Hepatocyte (in vitro differentiated cells): Measurements from ENCODE around the gene MUC15. TPM values are rescaled to one million over a fixed set of nuclear protein-coding genes. Genes with fewer than 3 reads are reported as not detected.

Source experiments
- DNase-seq: peaks from one replicate; pipeline ENCODE4 v3.0.0-alpha.2; 2016; ENCODE audit warnings: low spot score
- H2AFZ ChIP-seq: fragments of 200-600 bp; sonication (generic); 2 replicates; pipeline ENCODE4 v1.6.0; 2016; ENCODE audit warnings: antibody characterized with exemption, mild to moderate bottlenecking
- H3K27ac ChIP-seq: fragments of 200-600 bp; sonication (generic); 2 replicates; pipeline ENCODE4 v1.5.1; 2016; ENCODE audit warnings: mild to moderate bottlenecking
- H3K27me3 ChIP-seq: fragments of 200-600 bp; sonication (generic); 2 replicates; pipeline ENCODE4 v1.6.1; 2016
- H3K36me3 ChIP-seq: fragments of 200-600 bp; sonication (generic); replicated peaks from 2 replicates; pipeline ENCODE4 v1.5.1; 2016; ENCODE audit warnings: low read depth; ENCODE audit not compliant: insufficient read depth
- H3K4me1 ChIP-seq: fragments of 200-600 bp; sonication (generic); 2 replicates; pipeline ENCODE4 v1.5.1; 2016; ENCODE audit warnings: mild to moderate bottlenecking, moderate library complexity; ENCODE audit not compliant: insufficient read depth
- H3K4me2 ChIP-seq: fragments of 200-600 bp; sonication (generic); 2 replicates; pipeline ENCODE4 v1.6.0; 2016
- H3K4me3 ChIP-seq: fragments of 200-600 bp; sonication (generic); 2 replicates; pipeline ENCODE4 v1.5.1; 2016; ENCODE audit warnings: mild to moderate bottlenecking
- H3K79me2 ChIP-seq: fragments of 200-600 bp; sonication (generic); 2 replicates; pipeline ENCODE4 v1.6.0; 2017; ENCODE audit warnings: mild to moderate bottlenecking
- H3K9me2 ChIP-seq: fragments of 200-600 bp; sonication (generic); replicated peaks from 2 replicates; pipeline ENCODE4 v1.6.0; 2017; ENCODE audit warnings: mild to moderate bottlenecking; ENCODE audit not compliant: insufficient read depth
- H3K9me3 ChIP-seq: fragments of 200-600 bp; sonication (generic); 2 replicates; pipeline ENCODE4 v1.5.1; 2016; ENCODE audit warnings: low read depth, mild to moderate bottlenecking
- H4K20me1 ChIP-seq: fragments of 200-600 bp; sonication (generic); 2 replicates; pipeline ENCODE4 v1.6.0; 2016; ENCODE audit warnings: mild to moderate bottlenecking; ENCODE audit not compliant: insufficient read depth, poor library complexity, severe bottlenecking
- EZH2 ChIP-seq: fragments of 200-600 bp; sonication (generic); IDR thresholded peaks from 2 replicates; pipeline ENCODE4 v1.6.1; 2016; ENCODE audit warnings: antibody characterized with exemption, mild to moderate bottlenecking, borderline replicate concordance
- EZH2phosphoT487 ChIP-seq: fragments of 200-600 bp; sonication (generic); IDR thresholded peaks from one replicate; pipeline ENCODE4 v1.6.1; 2018; ENCODE audit warnings: antibody characterized with exemption, mild to moderate bottlenecking, low read depth, moderate library complexity; ENCODE audit not compliant: unreplicated experiment, severe bottlenecking
- WGBS: methylation state at CpG from one replicate; pipeline ENCODE4 v1.1.6; 2016; ENCODE audit warnings: low lambda C conversion rate; ENCODE audit errors: missing lambda C conversion rate; 5-methylcytosine and 5-hydroxymethylcytosine counted together
- polyA plus RNA-seq: library from polyadenylated mRNA; unstranded; fragments of >200 nt; fragmentation: Nextera tagmentation; extraction: Ambion mirVana; gene quantifications from 2 replicates; pipeline ENCODE4 v1.2.1, GENCODE V29; 2016
- total RNA-seq: library from RNA; depleted of rRNA; stranded (reverse); fragments of >200 nt; gene quantifications from 2 replicates; pipeline ENCODE4 v1.2.3, GENCODE V29; 2014
- TF ChIP-seq, protein P1 (sequence below): fragments of 200-600 bp; sonication (generic); IDR thresholded peaks from 2 replicates; pipeline ENCODE4 v1.5.1; 2016; ENCODE audit warnings: antibody characterized with exemption, mild to moderate bottlenecking; ENCODE audit not compliant: poor library complexity

Gene MUC15
- total and polyA plus RNA-seq, 2 experiments from 2014 or later: 0.73 TPM; not detected in 1

DNA sequence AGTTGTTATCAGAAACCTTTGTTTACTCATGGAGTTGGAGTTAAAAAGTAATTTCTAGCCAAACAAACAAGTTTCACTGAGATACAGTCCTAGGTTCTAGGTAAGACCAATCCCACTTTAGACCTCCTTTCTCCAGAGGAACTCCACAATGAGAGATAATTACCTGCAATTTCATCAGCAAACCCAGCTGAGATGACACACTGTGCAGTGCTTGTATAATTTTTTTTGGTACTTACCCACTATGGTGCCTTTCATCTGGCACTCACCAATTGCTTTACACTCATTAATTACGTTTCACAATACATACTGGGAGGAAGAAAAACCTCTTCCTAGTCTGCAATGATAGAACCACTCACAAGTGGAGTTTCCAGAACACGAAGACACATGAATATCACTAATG is 1.8 kb upstream of the MUC15 start:
- no peaks in the 10 kb centered on the region for H4K20me1 ChIP-seq
- H3K9me3 ChIP-seq: no peaks in the 10 kb centered on the region
- no peak overlapping the region for H2AFZ ChIP-seq
- no peak overlapping the region for H3K4me2 ChIP-seq
- no peaks in the 10 kb centered on the region for H3K36me3 ChIP-seq
- H3K9me2 ChIP-seq: no peaks in the 10 kb centered on the region
- peaks cover 6% of the 10 kb centered on the region for H3K4me1 ChIP-seq
- no peak for TF ChIP-seq EZH2phosphoT487
- no peak for TF ChIP-seq EZH2
- TF ChIP-seq, protein P1, sequence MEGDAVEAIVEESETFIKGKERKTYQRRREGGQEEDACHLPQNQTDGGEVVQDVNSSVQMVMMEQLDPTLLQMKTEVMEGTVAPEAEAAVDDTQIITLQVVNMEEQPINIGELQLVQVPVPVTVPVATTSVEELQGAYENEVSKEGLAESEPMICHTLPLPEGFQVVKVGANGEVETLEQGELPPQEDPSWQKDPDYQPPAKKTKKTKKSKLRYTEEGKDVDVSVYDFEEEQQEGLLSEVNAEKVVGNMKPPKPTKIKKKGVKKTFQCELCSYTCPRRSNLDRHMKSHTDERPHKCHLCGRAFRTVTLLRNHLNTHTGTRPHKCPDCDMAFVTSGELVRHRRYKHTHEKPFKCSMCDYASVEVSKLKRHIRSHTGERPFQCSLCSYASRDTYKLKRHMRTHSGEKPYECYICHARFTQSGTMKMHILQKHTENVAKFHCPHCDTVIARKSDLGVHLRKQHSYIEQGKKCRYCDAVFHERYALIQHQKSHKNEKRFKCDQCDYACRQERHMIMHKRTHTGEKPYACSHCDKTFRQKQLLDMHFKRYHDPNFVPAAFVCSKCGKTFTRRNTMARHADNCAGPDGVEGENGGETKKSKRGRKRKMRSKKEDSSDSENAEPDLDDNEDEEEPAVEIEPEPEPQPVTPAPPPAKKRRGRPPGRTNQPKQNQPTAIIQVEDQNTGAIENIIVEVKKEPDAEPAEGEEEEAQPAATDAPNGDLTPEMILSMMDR: no peak
- no peak overlapping the region for H3K27ac ChIP-seq
- no peak for DNase-seq
- no peaks in the 10 kb centered on the region for H3K27me3 ChIP-seq
- H3K4me3 ChIP-seq: no peak overlapping the region
- 98% methylated on average over 2 of the region's 2 CpGs for WGBS
- H3K79me2 ChIP-seq: no peaks in the 10 kb centered on the region

DNA sequence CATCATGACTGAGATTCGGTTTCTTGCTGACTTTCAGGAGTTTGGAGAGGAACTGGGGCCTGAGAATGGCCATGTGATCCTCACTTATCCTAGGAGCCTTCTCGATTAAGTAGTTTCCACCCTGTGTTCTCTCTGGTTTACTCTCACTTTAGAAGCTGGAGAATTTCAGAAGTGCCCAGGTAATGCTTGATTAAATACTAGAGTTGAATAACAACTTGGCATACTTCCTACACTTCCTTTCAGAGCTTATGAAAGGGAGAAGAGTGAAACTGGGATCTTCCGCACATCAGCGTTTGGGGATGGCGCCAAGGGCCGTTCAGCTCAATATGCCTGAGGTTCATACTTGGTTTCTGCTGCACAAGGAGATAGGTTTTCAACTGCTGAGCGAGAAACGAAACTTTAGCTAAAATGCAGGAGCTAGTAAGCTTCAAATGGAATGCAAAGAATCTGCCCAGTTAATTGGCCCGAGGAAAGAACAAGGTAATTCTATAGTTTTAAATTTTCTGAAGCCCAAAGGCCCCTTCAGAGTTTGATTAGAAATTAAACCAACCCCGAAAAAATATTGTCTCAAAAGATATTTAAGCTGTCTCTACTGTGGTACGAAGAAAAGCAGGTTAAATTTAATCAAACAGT is 823 bp upstream of the MUC15 start:
- Histone ChIP-seq H3K9me3 (no peaks in the 10 kb centered on the region), H3K4me3 (no peak overlapping the region), H3K36me3 (no peaks in the 10 kb centered on the region), H2AFZ (no peak overlapping the region), H3K27ac (no peak overlapping the region), H3K4me2 (no peak overlapping the region), H3K9me2 (no peaks in the 10 kb centered on the region), H4K20me1 (no peaks in the 10 kb centered on the region), H3K4me1 (peaks cover 6% of the 10 kb centered on the region), H3K27me3 (no peaks in the 10 kb centered on the region), H3K79me2 (no peaks in the 10 kb centered on the region)
- WGBS: 62% methylated on average over 11 of the region's 11 CpGs
- TF ChIP-seq EZH2phosphoT487 (no peak), EZH2 (no peak)
- TF ChIP-seq, protein P1: no peak
- DNase-seq: no peak

DNA sequence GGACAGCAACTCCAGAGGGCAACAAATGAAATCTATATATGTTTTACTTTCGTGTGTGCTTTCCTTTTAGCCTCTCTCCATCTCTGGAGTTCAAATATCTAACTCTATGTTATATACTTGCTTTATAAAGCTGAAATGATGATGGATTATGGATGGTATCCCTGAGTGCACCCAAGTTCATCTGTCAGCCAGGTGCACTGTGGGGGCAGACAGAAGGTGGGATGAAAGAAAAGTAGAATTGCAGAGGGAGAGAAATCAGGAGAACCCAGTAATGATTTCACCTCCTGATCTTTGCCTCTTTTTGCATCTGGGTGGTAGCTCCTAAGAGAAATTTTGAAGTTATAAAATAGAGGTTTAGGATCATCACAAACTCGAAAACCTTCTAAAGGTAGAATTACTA is 2.4 kb downstream of the MUC15 start:
- Histone ChIP-seq H3K9me2 (no peaks in the 10 kb centered on the region), H3K36me3 (no peaks in the 10 kb centered on the region), H3K4me1 (peaks cover 6% of the 10 kb centered on the region), H3K4me3 (no peak overlapping the region), H3K9me3 (no peaks in the 10 kb centered on the region), H2AFZ (no peak overlapping the region), H3K27ac (no peak overlapping the region), H3K27me3 (no peaks in the 10 kb centered on the region), H4K20me1 (no peaks in the 10 kb centered on the region), H3K4me2 (no peak overlapping the region), H3K79me2 (no peaks in the 10 kb centered on the region)
- WGBS: 86% methylated on average over 2 of the region's 2 CpGs
- DNase-seq: no peak
- TF ChIP-seq EZH2: no peak
- TF ChIP-seq, protein P1: no peak
- no peak for TF ChIP-seq EZH2phosphoT487

DNA sequence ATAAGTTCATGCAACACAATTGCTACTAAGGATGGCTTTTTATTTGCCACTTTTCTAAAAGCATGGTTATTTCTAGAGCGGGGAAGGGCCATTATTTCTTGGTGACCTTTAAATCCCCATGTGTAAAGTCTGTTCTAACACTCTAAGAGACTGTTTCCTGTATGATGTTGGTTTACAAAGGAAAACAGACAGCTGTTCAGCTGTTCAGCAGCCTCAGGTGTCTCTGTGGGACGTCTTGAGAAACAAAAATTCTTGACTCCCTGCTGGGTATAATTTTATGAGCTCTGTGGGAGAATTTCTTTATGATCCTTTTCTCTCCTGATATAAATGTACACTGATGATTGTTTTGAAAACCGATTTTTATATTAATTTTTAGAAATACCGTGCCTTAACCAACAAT is 13.9 kb downstream of the MUC15 start:
- Histone ChIP-seq H3K9me2 (no peaks in the 10 kb centered on the region), H3K4me2 (no peak overlapping the region), H3K79me2 (no peaks in the 10 kb centered on the region), H3K9me3 (no peaks in the 10 kb centered on the region), H3K4me3 (no peak overlapping the region), H3K36me3 (no peaks in the 10 kb centered on the region), H3K4me1 (no peaks in the 10 kb centered on the region), H2AFZ (no peak overlapping the region), H3K27ac (no peak overlapping the region), H3K27me3 (no peaks in the 10 kb centered on the region), H4K20me1 (no peaks in the 10 kb centered on the region)
- whole genome bisulfite sequencing: 75% methylated on average over 4 of the region's 4 CpGs
- DNase-seq: no peak
- TF ChIP-seq EZH2phosphoT487 (no peak), EZH2 (no peak)
- TF ChIP-seq, protein P1: no peak
